ENCODE results near the gene NCAM2.

NCAM2 gene

GRCh38 chr21:20997636-20998455 lies at the start of gene NCAM2:
TSS of gene NCAM2 (plus strand) at chr21:20998409.
- peak; percentile 55 for DNase-seq

GRCh38 chr21:20949884-20950283 lies 48.3 kb upstream of the NCAM2 start:
- no peak for DNase-seq

- no peak for DNase-seq
Observed at GRCh38 chr21:20965816-20966215, 32.4 kb upstream of the NCAM2 start.

- no peak for DNase-seq
Observed at GRCh38 chr21:20968391-20968790, 29.8 kb upstream of the NCAM2 start.

- no peak for DNase-seq
Observed at GRCh38 chr21:20970691-20971090, 27.5 kb upstream of the NCAM2 start.

GRCh38 chr21:20971296-20971921 lies 26.8 kb upstream of the NCAM2 start:
- DNase-seq: peak; percentile 66

GRCh38 chr21:20994790-20995189 lies 3.4 kb upstream of the NCAM2 start:
- DNase-seq: no peak

- DNase-seq: no peak
Observed at GRCh38 chr21:20996421-20997310, 1.5 kb upstream of the NCAM2 start.

GRCh38 chr21:20997311-20997635 lies 936 bp upstream of the NCAM2 start:
- no peak for DNase-seq

- DNase-seq: no peak
Observed at GRCh38 chr21:20998456-20998789, 214 bp downstream of the NCAM2 start.

GRCh38 chr21:20998886-20999285 lies 677 bp downstream of the NCAM2 start:
- DNase-seq: no peak

GRCh38 chr21:20999659-21000058 lies 1.4 kb downstream of the NCAM2 start:
- peak; percentile 31 for DNase-seq

GRCh38 chr21:21000591-21001175 lies 2.5 kb downstream of the NCAM2 start:
- DNase-seq: no peak

GRCh38 chr21:21001591-21002100 lies 3.4 kb downstream of the NCAM2 start:
- no peak for DNase-seq

- no peak for DNase-seq
Observed at GRCh38 chr21:21002153-21002552, 3.9 kb downstream of the NCAM2 start.

GRCh38 chr21:21003701-21004100 lies 5.5 kb downstream of the NCAM2 start:
- peak; percentile 12 for DNase-seq

GRCh38 chr21:21007606-21008005 lies 9.4 kb downstream of the NCAM2 start:
- DNase-seq: no peak

GRCh38 chr21:21010228-21010627 lies 12.0 kb downstream of the NCAM2 start:
- no peak for DNase-seq

- DNase-seq: no peak
Observed at GRCh38 chr21:21010698-21011097, 12.5 kb downstream of the NCAM2 start.

- no peak for DNase-seq
Observed at GRCh38 chr21:21018821-21019220, 20.6 kb downstream of the NCAM2 start.

- DNase-seq: no peak
Observed at GRCh38 chr21:21019681-21020080, 21.5 kb downstream of the NCAM2 start.

- DNase-seq: no peak
Observed at GRCh38 chr21:21025742-21026141, 27.5 kb downstream of the NCAM2 start.

- DNase-seq: no peak
Observed at GRCh38 chr21:21028275-21028820, 30.1 kb downstream of the NCAM2 start.

Measured in NCI-H510A treated with DMSO at 0.1 percent for 48 hours (cell line).